ENCODE measurements around the gene SDCCAG8. TPM values are rescaled to one million over a fixed set of nuclear protein-coding genes. Genes with fewer than 3 reads are reported as not detected.

SDCCAG8 gene
- total RNA-seq, 1 experiment from 2014 or later: 10.0 TPM

- no peak overlapping the region for H3K9ac ChIP-seq (ENCODE audit: extremely low read depth, insufficient read length, low read length)
- no peak overlapping the region for H3K4ac ChIP-seq (ENCODE audit: low read depth, low read length)
- no peak overlapping the region for H4K91ac ChIP-seq (ENCODE audit: insufficient read length, low read depth, low read length)
Measured at GRCh38 chr1:243313635-243314536, 58.0 kb downstream of the SDCCAG8 start.

More at GRCh38 chr1:243313635-243314536, 58.0 kb downstream of the SDCCAG8 start:
- TF ChIP-seq CTCF (conservative IDR thresholded peaks at IDR 0.05): no peak
- WGBS (ENCODE audit: extremely low coverage, insufficient read length, low lambda C conversion rate): no CpG with 5 or more reads among the region's 6 CpGs
- Histone ChIP-seq H2BK120ac (ENCODE audit: low read depth, low read length, poor library complexity, severe bottlenecking) (no peak overlapping the region), H3K14ac (ENCODE audit: insufficient read depth, low read length) (no peak overlapping the region), H3K27ac (ENCODE audit: insufficient read length, low read depth, low read length) (no peak overlapping the region), H3K23me2 (ENCODE audit: insufficient read length, low read depth, low read length, poor library complexity, severe bottlenecking) (no peaks in the 10 kb centered on the region), H2BK20ac (ENCODE audit: low read depth, low read length, poor library complexity, severe bottlenecking) (no peak overlapping the region), H4K20me1 (ENCODE audit: control insufficient read depth, insufficient read depth, insufficient read length) (no peaks in the 10 kb centered on the region), H4K8ac (replicated peaks; ENCODE audit: insufficient read length, low read depth, low read length) (no peak overlapping the region), H3K23ac (ENCODE audit: insufficient read length, low read depth, low read length) (no peak overlapping the region), H2BK15ac (ENCODE audit: low read depth, low read length) (no peak overlapping the region), H3K27me3 (ENCODE audit: insufficient read depth, low read length) (no peaks in the 10 kb centered on the region), H3K9me3 (ENCODE audit: control insufficient read depth, low read depth, low read length) (no peaks in the 10 kb centered on the region), H2AFZ (ENCODE audit: low read length) (no peak overlapping the region), H3K56ac (ENCODE audit: insufficient read length, low read depth, low read length) (no peak overlapping the region), H3T11ph (ENCODE audit: low read length) (no peak overlapping the region), H2AK5ac (ENCODE audit: insufficient read length, low read length) (no peak overlapping the region), H2BK5ac (ENCODE audit: insufficient read length, low read length) (no peak overlapping the region), H4K5ac (ENCODE audit: insufficient read length, low read depth, low read length) (no peak overlapping the region), H3K4me1 (ENCODE audit: insufficient read depth, low read length) (no peaks in the 10 kb centered on the region), H3K79me1 (ENCODE audit: insufficient read depth, low read depth, low read length, poor library complexity, severe bottlenecking) (no peaks in the 10 kb centered on the region), H3K4me2 (ENCODE audit: insufficient read depth, insufficient read length, low read length) (no peak overlapping the region), H3K18ac (ENCODE audit: insufficient read length, low read depth, low read length) (no peak overlapping the region), H3K79me2 (ENCODE audit: insufficient read depth, low read length) (no peaks in the 10 kb centered on the region), H2BK12ac (ENCODE audit: insufficient read length, low read depth, low read length) (no peak overlapping the region)
- DNase-seq: no peak
- no peaks in the 10 kb centered on the region for H3K9me3 Mint-ChIP-seq
- H3K36me3 Mint-ChIP-seq (ENCODE audit: insufficient read depth in 1 of 3, low read depth in 3 of 3): peaks cover 0 to 5% (median 5%) of the 10 kb centered on the region in 3 experiments; a peak in 4 of 7 replicates
- peak overlapping the region in 1 of 3 experiments; percentile 65; a peak in 1 of 7 replicates for H3K27ac Mint-ChIP-seq
- no peak overlapping the region; a peak in 1 of 5 replicates for H3K4me3 Mint-ChIP-seq
- no peaks in the 10 kb centered on the region for H3K27me3 Mint-ChIP-seq (ENCODE audit: low read depth)
- H3K4me1 Mint-ChIP-seq: peaks cover 17 to 28% of the 10 kb centered on the region in 2 experiments
